ENCODE results near the gene BDKRB2.

DNA sequence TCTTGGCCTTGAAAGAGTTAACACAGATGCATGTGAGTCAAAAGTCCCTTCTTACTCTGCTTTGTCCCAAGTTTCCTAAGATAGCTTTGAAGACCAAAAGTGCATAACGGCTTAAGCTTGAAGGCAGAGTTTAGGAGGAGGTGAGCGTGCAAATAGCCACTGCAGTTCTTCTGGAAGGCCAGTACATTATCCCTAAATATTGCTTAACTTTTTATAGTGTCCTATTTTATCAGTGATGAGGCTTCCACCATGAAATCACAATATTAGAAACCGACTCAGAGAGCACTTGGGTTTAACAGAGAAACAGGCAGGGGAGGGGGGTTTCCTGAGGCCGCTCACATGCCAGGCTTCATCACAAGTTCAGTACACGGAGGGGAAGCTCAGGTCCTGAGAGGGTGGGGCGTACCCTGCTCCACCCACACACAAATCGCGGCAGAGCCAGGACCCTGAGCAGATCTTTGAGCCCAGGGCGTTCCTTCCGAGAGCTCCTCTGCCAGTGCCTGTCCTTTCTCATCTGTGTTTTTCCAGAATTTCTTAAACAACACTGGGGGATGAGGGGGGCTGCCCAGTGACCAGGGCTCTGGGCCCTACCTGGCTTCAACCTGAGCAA, 26.8 kb upstream of the BDKRB2 start:
- TF ChIP-seq POLR2A (IDR thresholded peaks at IDR 0.05; ENCODE audit: low read length) (no peak), GATA1 (IDR thresholded peaks at IDR 0.05; ENCODE audit: low read depth, low read length) (no peak)
